Stimulated activated CD4-positive, alpha-beta T cell treated with anti-CD3 and anti-CD28 coated beads, Interleukin-2, amount 100 ng/mL, for 24 hours (primary cell): ENCODE measurements around the gene SLF2.

Experiments used
- DNase-seq, 2 donors: peaks; one replicate each; pipeline ENCODE4 v3.0.0-alpha.2; 2020

The SLF2 gene

GRCh38 chr10:100963826-100964225 is 51.1 kb downstream of the SLF2 start:
- DNase-seq, result no peak

- DNase-seq, result no peak
These were observed 53.1 kb downstream of the SLF2 start for GRCh38 chr10:100965820-100966219.

- no peak for DNase-seq
These were observed 54.1 kb downstream of the SLF2 start for GRCh38 chr10:100966887-100967286.

GRCh38 chr10:100967332-100967731 is 54.6 kb downstream of the SLF2 start:
- no peak for DNase-seq

- DNase-seq, result no peak
These were observed 55.4 kb downstream of the SLF2 start for GRCh38 chr10:100968062-100968736.

- no peak for DNase-seq
These were observed 56.1 kb downstream of the SLF2 start for GRCh38 chr10:100968863-100969186.

GRCh38 chr10:100969187-100970075 is 56.7 kb downstream of the SLF2 start, which contains the start of gene SEMA4G:
TSS of gene SEMA4G (plus strand) at chr10:100969504. CDS start at chr10:100972913, 3,409 bp downstream.
- DNase-seq, result peak; percentile 52

- peak in 1 of 2 donors; percentile 31 for DNase-seq
These were observed 57.5 kb downstream of the SLF2 start for GRCh38 chr10:100970076-100970913.

- no peak for DNase-seq
These were observed 58.4 kb downstream of the SLF2 start for GRCh38 chr10:100970914-100971811.

GRCh38 chr10:100972115-100972903 is 59.5 kb downstream of the SLF2 start:
- no peak for DNase-seq

GRCh38 chr10:100972904-100973535 is 60.3 kb downstream of the SLF2 start:
- DNase-seq, result no peak

GRCh38 chr10:100975397-100975796 is 62.6 kb downstream of the SLF2 start:
- peak in 1 of 2 donors; percentile 1 for DNase-seq

GRCh38 chr10:100976906-100977305 is 64.1 kb downstream of the SLF2 start:
- no peak for DNase-seq

- peak in 1 of 2 donors; percentile 4 for DNase-seq
These were observed 64.7 kb downstream of the SLF2 start for GRCh38 chr10:100977436-100977835.

- peak in 1 of 2 donors; percentile 8 for DNase-seq
These were observed 65.5 kb downstream of the SLF2 start for GRCh38 chr10:100978121-100978900.

- DNase-seq, result no peak
These were observed 66.1 kb downstream of the SLF2 start for GRCh38 chr10:100978901-100979195.

- DNase-seq, result peak in 1 of 2 donors; percentile 1
These were observed 67.1 kb downstream of the SLF2 start for GRCh38 chr10:100979791-100980272.

GRCh38 chr10:100980311-100980710 is 67.5 kb downstream of the SLF2 start:
- peak in 1 of 2 donors; percentile 6 for DNase-seq

GRCh38 chr10:100980711-100981110 is 67.9 kb downstream of the SLF2 start:
- DNase-seq, result peak in 1 of 2 donors; percentile 7
